Transverse colon (tissue), 3 donors: ENCODE data around the gene VPS13C.

Experiments used
- EP300 ChIP-seq: sonication (generic); formaldehyde crosslinking; IDR thresholded peaks from one replicate; pipeline ENCODE4 v1.6.1; 2017; ENCODE audit warnings: antibody characterized with exemption, low read depth
- TF ChIP-seq, protein P1 (sequence below), 5 experiments: fragments of 200-600 bp in 3 of 5; fragments of 450-650 bp in 2 of 5; sonication (generic) in 3 of 5; IDR thresholded peaks; 1 replicate in 2 of 5; 2 replicates in 3 of 5; pipeline ENCODE4 v1.5.1; 2016 to 2017; ENCODE audit warnings: antibody characterized with exemption in 5 of 5, inconsistent platforms in 3 of 5, mild to moderate bottlenecking in 2 of 5, moderate library complexity in 1 of 5

DNA sequence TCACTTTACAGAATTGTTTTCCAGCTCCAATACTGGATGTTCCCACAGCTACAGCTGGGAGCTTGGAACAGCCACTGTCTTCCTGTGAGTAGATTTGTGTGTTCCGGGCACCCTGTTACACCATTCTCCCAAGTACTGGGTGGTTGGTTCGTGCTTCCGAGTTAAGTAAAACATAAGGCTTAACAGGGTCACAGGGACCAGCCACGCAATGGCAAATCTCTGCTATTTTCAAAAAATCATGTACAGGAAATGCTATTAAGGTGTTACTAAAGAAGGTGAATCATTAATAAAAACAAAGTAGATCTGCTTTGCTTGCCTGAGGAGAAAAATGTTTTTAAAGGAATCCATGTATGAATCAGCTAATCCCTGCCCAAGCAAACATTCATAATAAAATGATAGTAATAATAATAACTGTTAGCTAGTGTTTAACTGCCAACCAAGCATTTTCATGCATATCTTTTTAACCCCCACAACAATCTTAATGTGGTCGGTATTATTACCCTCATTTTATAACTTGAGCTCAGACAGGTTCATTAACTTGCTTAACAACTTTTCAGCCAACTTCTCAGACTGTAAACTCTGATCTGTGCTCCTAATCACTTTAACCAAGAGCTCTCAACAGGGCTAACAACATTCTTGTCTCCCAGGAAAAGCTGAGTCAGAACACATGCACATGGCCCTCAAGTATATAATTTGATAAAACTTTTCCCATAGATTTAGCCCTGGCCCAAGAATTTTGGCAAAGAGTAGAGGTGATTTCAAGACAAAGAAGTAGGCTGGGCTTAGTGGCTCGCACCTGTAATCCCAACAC is 3.8 kb upstream of the VPS13C start:
- TF ChIP-seq, protein P1, sequence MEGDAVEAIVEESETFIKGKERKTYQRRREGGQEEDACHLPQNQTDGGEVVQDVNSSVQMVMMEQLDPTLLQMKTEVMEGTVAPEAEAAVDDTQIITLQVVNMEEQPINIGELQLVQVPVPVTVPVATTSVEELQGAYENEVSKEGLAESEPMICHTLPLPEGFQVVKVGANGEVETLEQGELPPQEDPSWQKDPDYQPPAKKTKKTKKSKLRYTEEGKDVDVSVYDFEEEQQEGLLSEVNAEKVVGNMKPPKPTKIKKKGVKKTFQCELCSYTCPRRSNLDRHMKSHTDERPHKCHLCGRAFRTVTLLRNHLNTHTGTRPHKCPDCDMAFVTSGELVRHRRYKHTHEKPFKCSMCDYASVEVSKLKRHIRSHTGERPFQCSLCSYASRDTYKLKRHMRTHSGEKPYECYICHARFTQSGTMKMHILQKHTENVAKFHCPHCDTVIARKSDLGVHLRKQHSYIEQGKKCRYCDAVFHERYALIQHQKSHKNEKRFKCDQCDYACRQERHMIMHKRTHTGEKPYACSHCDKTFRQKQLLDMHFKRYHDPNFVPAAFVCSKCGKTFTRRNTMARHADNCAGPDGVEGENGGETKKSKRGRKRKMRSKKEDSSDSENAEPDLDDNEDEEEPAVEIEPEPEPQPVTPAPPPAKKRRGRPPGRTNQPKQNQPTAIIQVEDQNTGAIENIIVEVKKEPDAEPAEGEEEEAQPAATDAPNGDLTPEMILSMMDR (IDR thresholded peaks at IDR 0.05) = no peak
- TF ChIP-seq EP300 = no peak
